ENCODE measurements around the gene USP6NL. TPM values are rescaled to one million over a fixed set of nuclear protein-coding genes. Genes with fewer than 3 reads are reported as not detected.

The USP6NL gene
- total and polyA plus RNA-seq, 9 of the 15 experiments (the other 6 are each of a cell fraction or from before 2014, with no cell fraction given) = 3.2 to 26.6 (median 19.8) TPM

DNA sequence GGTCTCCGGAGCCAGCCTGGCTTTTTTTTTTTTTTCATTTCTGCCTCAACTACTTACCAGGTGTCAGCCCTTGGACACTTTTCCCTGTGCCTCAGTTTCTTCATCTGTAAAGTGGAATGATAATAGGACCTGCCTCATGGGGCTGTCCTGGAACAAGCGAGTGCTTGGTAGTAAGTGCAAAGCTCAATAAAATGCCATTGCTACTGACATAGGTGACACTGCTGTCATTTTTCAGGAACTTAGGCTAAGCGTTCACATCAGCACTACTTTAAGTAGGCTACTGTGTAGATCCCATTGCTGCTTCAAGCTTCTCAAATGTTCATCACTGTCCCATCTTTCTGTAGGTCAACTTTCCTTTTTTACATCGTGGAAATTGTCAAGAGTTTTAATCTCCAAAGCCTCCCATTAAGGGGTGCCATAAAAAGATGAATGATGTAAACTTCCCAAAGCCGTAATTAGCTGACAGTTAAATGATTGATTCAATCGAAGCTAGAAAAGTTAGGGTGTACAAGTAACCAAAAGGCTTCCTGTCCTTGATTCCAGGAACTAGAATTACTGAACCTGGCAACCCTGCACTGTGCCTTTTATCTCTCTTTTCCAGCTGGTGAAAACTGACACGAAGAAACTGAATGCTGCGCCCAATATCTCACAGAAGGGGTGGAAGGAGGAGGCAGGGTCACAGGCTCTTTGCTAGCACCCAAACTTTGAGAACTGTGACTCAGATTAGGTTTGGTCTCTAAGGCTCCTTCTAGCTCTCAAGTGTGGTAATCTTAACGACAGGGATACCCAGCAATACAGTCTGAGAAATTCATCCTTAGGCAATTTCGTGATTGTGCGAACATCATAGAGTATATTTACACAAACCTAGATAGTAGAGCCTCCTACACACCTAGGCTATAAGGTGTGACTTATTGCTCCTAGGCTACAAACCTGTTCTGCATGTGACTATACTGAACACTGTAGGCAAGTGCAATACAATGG, 861 bp upstream of the USP6NL start (continued):
- TF ChIP-seq HOMEZ (CRISPR knock-in tag; IDR thresholded peaks at IDR 0.05) = no peak
- TF ChIP-seq ZBTB7A (IDR thresholded peaks at IDR 0.05; ENCODE audit: borderline replicate concordance, control insufficient read depth, low read depth, low read length) = no peak
- TF ChIP-seq ZNF165 (CRISPR knock-in tag; IDR thresholded peaks at IDR 0.05; ENCODE audit: borderline replicate concordance) = peak; percentile 10; the same call in 1 of the 2 replicates
- TF ChIP-seq ELF1 (tag; IDR thresholded peaks at IDR 0.05) = peak; percentile 62
- peak in 1 of 2 experiments; percentile 51; a peak in 3 of 4 replicates for TF ChIP-seq RAD21 (CRISPR knock-in tag; conservative IDR thresholded peaks at IDR 0.05 in 1 of 2, IDR thresholded peaks at IDR 0.05 in 1 of 2)
- TF ChIP-seq PCBP1 (IDR thresholded peaks at IDR 0.05; ENCODE audit: low read depth, low read length, poor library complexity, severe bottlenecking) = no peak
- TF ChIP-seq MLLT1 (IDR thresholded peaks at IDR 0.05) = peak; percentile 63 to 86; a peak in 3 of 4 replicates
- no peak for TF ChIP-seq POU5F1 (IDR thresholded peaks at IDR 0.05; ENCODE audit: borderline replicate concordance, low read depth, low read length, partially characterized antibody)
- TF ChIP-seq, protein P1, sequence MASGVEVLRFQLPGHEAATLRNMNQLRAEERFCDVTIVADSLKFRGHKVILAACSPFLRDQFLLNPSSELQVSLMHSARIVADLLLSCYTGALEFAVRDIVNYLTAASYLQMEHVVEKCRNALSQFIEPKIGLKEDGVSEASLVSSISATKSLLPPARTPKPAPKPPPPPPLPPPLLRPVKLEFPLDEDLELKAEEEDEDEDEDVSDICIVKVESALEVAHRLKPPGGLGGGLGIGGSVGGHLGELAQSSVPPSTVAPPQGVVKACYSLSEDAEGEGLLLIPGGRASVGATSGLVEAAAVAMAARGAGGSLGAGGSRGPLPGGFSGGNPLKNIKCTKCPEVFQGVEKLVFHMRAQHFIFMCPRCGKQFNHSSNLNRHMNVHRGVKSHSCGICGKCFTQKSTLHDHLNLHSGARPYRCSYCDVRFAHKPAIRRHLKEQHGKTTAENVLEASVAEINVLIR (CRISPR knock-in tag; IDR thresholded peaks at IDR 0.05) = no peak
- 0 out of 2 replicates have a peak, but pooled peaks have one; percentile 61 for TF ChIP-seq HDGF (IDR thresholded peaks at IDR 0.05)
- no peak; the same call in 1 of the 2 replicates for TF ChIP-seq THRAP3 (IDR thresholded peaks at IDR 0.05; ENCODE audit: borderline replicate concordance)
- no peak for TF ChIP-seq PRPF4 (IDR thresholded peaks at IDR 0.05; ENCODE audit: insufficient read depth, low read depth, low read length, poor library complexity, severe bottlenecking)
- TF ChIP-seq HSF4 (CRISPR knock-in tag; IDR thresholded peaks at IDR 0.05; ENCODE audit: borderline replicate concordance) = no peak
- no peak for TF ChIP-seq ZNF75A (CRISPR knock-in tag; IDR thresholded peaks at IDR 0.05)
- TF ChIP-seq GATA2 (CRISPR knock-in tag; IDR thresholded peaks at IDR 0.05) = peak; percentile 84
- peak; percentile 33; the same call in 1 of the 2 replicates for TF ChIP-seq ZNF274 (IDR thresholded peaks at IDR 0.05; ENCODE audit: borderline replicate concordance, low read depth, low read length)
- TF ChIP-seq TCF7L2 (IDR thresholded peaks at IDR 0.05; ENCODE audit: low read depth, low read length) = no peak
- TF ChIP-seq IRF2 (CRISPR knock-in tag; IDR thresholded peaks at IDR 0.05) = no peak
- TF ChIP-seq POLR2AphosphoS5 (IDR thresholded peaks at IDR 0.05; ENCODE audit: control insufficient read depth, insufficient read depth, low read depth, low read length) = peak; percentile 95
- TF ChIP-seq TCFL5 (CRISPR knock-in tag; conservative IDR thresholded peaks at IDR 0.05) = no peak
- no peak for TF ChIP-seq PHB (CRISPR knock-in tag; IDR thresholded peaks at IDR 0.05)
- peak; percentile 53; the same call in 1 of the 2 replicates for TF ChIP-seq SP1 (CRISPR knock-in tag; IDR thresholded peaks at IDR 0.05)
- TF ChIP-seq EP400 (IDR thresholded peaks at IDR 0.05) = peak; percentile 70
